K562 (cell line): ENCODE data around the gene SPATA2L. TPM values are rescaled to one million over a fixed set of nuclear protein-coding genes. Genes with fewer than 3 reads are reported as not detected.

Experiments
- FOXA3 ChIP-seq, 2 experiments: fragments of 450-650 bp in 1 of 2; sonication (generic) in 1 of 2; formaldehyde crosslinking; IDR thresholded peaks in 1 of 2; conservative IDR thresholded peaks in 1 of 2; 2 replicates each; pipeline versions ENCODE4 v1.4.0 to v1.8.0; 2020 to 2022; ENCODE audit warnings: mild to moderate bottlenecking in 2 of 2, missing genetic modification reagents in 1 of 2
- FOXP1 ChIP-seq: sonication (generic); formaldehyde crosslinking; IDR thresholded peaks from 2 replicates; pipeline ENCODE4 v1.8.0; 2022; ENCODE audit warnings: mild to moderate bottlenecking, missing genetic modification reagents
- GABPA ChIP-seq: fragments of 200-800 bp; sonication (Bioruptor generic); conservative IDR thresholded peaks from 2 replicates; pipeline ENCODE4 v1.6.1; 2016; ENCODE audit warnings: low read depth, missing genetic modification characterization, missing compliant biosample characterization
- HMGN3 ChIP-seq: IDR thresholded peaks from 2 replicates; pipeline ENCODE4 v1.6.1; 2011; ENCODE audit warnings: borderline replicate concordance, low read depth, mild to moderate bottlenecking, mixed read lengths, low read length; ENCODE audit not compliant: insufficient read length; ENCODE audit errors: extremely low read depth
- L3MBTL2 ChIP-seq: fragments of 450-650 bp; IDR thresholded peaks from 2 replicates; pipeline ENCODE4 v1.6.1; 2016; ENCODE audit warnings: mild to moderate bottlenecking, moderate library complexity
- PTTG1 ChIP-seq: fragments of 450-650 bp; IDR thresholded peaks from 2 replicates; pipeline ENCODE4 v1.6.1; 2016; ENCODE audit warnings: low read depth, mild to moderate bottlenecking, missing genetic modification characterization, missing compliant biosample characterization
- ZBTB1 ChIP-seq: sonication (generic); formaldehyde crosslinking; IDR thresholded peaks from 2 replicates; pipeline ENCODE4 v1.8.1; 2023; ENCODE audit warnings: missing genetic modification reagents, low read depth, mild to moderate bottlenecking, borderline replicate concordance
- ZNF175 ChIP-seq: fragments of 200-800 bp; sonication (Bioruptor generic); IDR thresholded peaks from 2 replicates; pipeline ENCODE4 v1.6.1; 2016; ENCODE audit warnings: low read depth, mild to moderate bottlenecking, missing genetic modification characterization, missing compliant biosample characterization
- ZNF76 ChIP-seq: fragments of 250-450 bp; sonication (Bioruptor Pico); IDR thresholded peaks from 2 replicates; pipeline ENCODE4 v1.4.0; 2020; ENCODE audit warnings: mild to moderate bottlenecking, moderate library complexity, borderline replicate concordance
- polyA plus RNA-seq, 8 experiments: library from polyadenylated mRNA; depleted of rRNA in 4 of 8; stranded (reverse) in 5 of 8; unstranded in 3 of 8; fragments of >200 nt; fragmentation: Nextera tagmentation in 2 of 8; fragmentation: Illumina TruSeq in 1 of 8; extraction: Ambion mirVana in 2 of 8; extraction: Trizol in 1 of 8; gene quantifications; 2 replicates each; pipeline versions ENCODE4 v1.2.1 to v1.2.3, GENCODE V29; 2011 to 2014; ENCODE audit warnings: inconsistent platforms in 1 of 8, missing spikeins in 1 of 8
- total RNA-seq, 7 experiments: library from RNA; depleted of rRNA in 6 of 7; stranded (reverse); fragments of >200 nt in 6 of 7; fragmentation: Illumina TruSeq in 2 of 7; extraction: Trizol in 2 of 7; gene quantifications; 2 replicates each; pipeline versions ENCODE4 v1.2.1 to v1.2.3, GENCODE V29; 2011 to 2021; ENCODE audit warnings: low replicate concordance in 1 of 7
- TF ChIP-seq, protein P1 (sequence below), 3 experiments: IDR thresholded peaks in 2 of 3; conservative IDR thresholded peaks in 1 of 3; 2 replicates each; pipeline ENCODE4 v1.5.1; 2011 to 2012; ENCODE audit warnings: low read length in 3 of 3, mild to moderate bottlenecking in 3 of 3, control low read depth in 2 of 3, improper control_type of control experiment in 1 of 3, inconsistent platforms in 1 of 3, low read depth in 1 of 3, mixed read lengths in 1 of 3, moderate library complexity in 1 of 3; ENCODE audit not compliant: insufficient read depth in 2 of 3
- TF ChIP-seq, protein P2 (sequence below): sonication (generic); formaldehyde crosslinking; IDR thresholded peaks from 2 replicates; pipeline ENCODE4 v1.9.0; 2022; ENCODE audit warnings: mild to moderate bottlenecking, missing genetic modification reagents
- TF ChIP-seq, protein P3 (sequence below): sonication (generic); formaldehyde crosslinking; IDR thresholded peaks from 2 replicates; pipeline ENCODE4 v1.8.0; 2023; ENCODE audit warnings: missing genetic modification reagents, mild to moderate bottlenecking, borderline replicate concordance
- TF ChIP-seq, protein P4 (sequence below): fragments of 450-650 bp; IDR thresholded peaks from 2 replicates; pipeline ENCODE4 v1.6.1; 2016

The SPATA2L gene
- total and polyA plus RNA-seq, 9 of the 15 experiments (the other 6 are each of a cell fraction or from before 2014, with no cell fraction given), result 0.13 to 19.2 (median 4.8) TPM; not detected in 1

DNA sequence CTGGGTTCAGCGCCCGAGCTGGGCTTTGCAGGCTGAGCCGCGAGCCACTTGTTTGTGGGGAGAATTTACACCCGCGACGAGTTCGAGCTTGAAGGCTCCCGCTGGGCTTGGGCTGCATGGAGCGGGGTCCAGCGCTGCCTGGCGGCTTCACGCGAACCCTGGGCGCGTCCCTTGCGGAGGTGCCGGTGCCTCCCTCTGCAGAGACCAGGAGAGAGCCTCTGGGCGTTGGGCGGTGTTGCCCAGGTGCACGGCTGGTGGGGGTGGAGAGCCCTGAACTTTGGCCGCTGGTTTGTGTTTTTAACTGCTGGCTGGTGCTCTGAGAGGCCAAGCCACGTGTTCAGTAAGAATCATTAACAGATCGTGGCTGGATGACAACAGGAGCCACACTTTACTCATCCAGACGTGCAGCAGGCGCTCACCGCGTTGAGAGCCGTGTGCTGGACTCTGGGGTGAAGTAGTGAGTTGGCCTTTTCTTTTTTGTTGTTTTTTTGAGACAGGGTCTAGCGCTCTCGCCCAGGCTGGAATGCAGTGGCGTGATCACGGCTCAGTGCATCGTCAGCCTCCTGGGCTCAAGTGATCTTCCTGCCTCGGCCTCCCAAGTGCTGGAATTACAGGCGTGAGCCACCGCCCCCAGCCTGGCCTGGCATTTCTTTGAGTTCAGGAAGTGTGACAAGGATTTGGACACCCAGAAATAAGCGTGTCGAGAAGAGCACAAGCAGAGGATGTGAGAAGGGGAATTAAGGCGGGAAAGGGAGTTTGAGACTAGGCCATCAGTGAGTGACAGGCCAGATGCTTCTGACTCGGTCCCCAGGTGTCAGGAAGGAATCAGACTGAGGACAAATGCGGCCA, 14.2 kb downstream of the SPATA2L start (continued):
- TF ChIP-seq, protein P1, sequence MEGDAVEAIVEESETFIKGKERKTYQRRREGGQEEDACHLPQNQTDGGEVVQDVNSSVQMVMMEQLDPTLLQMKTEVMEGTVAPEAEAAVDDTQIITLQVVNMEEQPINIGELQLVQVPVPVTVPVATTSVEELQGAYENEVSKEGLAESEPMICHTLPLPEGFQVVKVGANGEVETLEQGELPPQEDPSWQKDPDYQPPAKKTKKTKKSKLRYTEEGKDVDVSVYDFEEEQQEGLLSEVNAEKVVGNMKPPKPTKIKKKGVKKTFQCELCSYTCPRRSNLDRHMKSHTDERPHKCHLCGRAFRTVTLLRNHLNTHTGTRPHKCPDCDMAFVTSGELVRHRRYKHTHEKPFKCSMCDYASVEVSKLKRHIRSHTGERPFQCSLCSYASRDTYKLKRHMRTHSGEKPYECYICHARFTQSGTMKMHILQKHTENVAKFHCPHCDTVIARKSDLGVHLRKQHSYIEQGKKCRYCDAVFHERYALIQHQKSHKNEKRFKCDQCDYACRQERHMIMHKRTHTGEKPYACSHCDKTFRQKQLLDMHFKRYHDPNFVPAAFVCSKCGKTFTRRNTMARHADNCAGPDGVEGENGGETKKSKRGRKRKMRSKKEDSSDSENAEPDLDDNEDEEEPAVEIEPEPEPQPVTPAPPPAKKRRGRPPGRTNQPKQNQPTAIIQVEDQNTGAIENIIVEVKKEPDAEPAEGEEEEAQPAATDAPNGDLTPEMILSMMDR (IDR thresholded peaks at IDR 0.05 in 2 of 3, conservative IDR thresholded peaks at IDR 0.05 in 1 of 3; ENCODE audit: insufficient read depth in 2 of 3, low read depth in 1 of 3, low read length in 3 of 3), result 0 out of 6 replicates have a peak, but pooled peaks of 1 of the 3 experiments have one; percentile 5
- TF ChIP-seq ZNF76 (CRISPR knock-in tag) (0 out of 2 replicates have a peak, but pooled peaks have one; percentile 35), L3MBTL2 (no peak), FOXA3 (CRISPR knock-in tag; conservative IDR thresholded peaks at IDR 0.05 in 1 of 2, IDR thresholded peaks at IDR 0.05 in 1 of 2) (peak in 1 of 2 experiments; percentile 16; a peak in 1 of 4 replicates), PTTG1 (tag) (no peak), GABPA (tag) (peak; percentile 58), ZNF175 (CRISPR knock-in tag) (no peak), ZBTB1 (CRISPR knock-in tag) (0 out of 2 replicates have a peak, but pooled peaks have one; percentile 34), HMGN3 (peak; percentile 1), FOXP1 (CRISPR knock-in tag) (no peak)
- TF ChIP-seq, protein P2, sequence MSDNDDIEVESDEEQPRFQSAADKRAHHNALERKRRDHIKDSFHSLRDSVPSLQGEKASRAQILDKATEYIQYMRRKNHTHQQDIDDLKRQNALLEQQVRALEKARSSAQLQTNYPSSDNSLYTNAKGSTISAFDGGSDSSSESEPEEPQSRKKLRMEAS, result peak; percentile 72; the same call in 1 of the 2 replicates
- TF ChIP-seq, protein P3, sequence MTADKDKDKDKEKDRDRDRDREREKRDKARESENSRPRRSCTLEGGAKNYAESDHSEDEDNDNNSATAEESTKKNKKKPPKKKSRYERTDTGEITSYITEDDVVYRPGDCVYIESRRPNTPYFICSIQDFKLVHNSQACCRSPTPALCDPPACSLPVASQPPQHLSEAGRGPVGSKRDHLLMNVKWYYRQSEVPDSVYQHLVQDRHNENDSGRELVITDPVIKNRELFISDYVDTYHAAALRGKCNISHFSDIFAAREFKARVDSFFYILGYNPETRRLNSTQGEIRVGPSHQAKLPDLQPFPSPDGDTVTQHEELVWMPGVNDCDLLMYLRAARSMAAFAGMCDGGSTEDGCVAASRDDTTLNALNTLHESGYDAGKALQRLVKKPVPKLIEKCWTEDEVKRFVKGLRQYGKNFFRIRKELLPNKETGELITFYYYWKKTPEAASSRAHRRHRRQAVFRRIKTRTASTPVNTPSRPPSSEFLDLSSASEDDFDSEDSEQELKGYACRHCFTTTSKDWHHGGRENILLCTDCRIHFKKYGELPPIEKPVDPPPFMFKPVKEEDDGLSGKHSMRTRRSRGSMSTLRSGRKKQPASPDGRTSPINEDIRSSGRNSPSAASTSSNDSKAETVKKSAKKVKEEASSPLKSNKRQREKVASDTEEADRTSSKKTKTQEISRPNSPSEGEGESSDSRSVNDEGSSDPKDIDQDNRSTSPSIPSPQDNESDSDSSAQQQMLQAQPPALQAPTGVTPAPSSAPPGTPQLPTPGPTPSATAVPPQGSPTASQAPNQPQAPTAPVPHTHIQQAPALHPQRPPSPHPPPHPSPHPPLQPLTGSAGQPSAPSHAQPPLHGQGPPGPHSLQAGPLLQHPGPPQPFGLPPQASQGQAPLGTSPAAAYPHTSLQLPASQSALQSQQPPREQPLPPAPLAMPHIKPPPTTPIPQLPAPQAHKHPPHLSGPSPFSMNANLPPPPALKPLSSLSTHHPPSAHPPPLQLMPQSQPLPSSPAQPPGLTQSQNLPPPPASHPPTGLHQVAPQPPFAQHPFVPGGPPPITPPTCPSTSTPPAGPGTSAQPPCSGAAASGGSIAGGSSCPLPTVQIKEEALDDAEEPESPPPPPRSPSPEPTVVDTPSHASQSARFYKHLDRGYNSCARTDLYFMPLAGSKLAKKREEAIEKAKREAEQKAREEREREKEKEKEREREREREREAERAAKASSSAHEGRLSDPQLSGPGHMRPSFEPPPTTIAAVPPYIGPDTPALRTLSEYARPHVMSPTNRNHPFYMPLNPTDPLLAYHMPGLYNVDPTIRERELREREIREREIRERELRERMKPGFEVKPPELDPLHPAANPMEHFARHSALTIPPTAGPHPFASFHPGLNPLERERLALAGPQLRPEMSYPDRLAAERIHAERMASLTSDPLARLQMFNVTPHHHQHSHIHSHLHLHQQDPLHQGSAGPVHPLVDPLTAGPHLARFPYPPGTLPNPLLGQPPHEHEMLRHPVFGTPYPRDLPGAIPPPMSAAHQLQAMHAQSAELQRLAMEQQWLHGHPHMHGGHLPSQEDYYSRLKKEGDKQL, result 0 out of 2 replicates have a peak, but pooled peaks have one; percentile 51
- TF ChIP-seq, protein P4, sequence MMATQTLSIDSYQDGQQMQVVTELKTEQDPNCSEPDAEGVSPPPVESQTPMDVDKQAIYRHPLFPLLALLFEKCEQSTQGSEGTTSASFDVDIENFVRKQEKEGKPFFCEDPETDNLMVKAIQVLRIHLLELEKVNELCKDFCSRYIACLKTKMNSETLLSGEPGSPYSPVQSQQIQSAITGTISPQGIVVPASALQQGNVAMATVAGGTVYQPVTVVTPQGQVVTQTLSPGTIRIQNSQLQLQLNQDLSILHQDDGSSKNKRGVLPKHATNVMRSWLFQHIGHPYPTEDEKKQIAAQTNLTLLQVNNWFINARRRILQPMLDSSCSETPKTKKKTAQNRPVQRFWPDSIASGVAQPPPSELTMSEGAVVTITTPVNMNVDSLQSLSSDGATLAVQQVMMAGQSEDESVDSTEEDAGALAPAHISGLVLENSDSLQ, result peak; percentile 69; the same call in 1 of the 2 replicates
